ENCODE measurements around the gene AFMID.

Gene AFMID

GRCh38 chr17:78230252-78230962, 43.2 kb downstream of the AFMID start:
- in situ Hi-C loops (cut with HindIII; ENCODE audit: low sequenced_read_pairs), result no loop called here
- TF ChIP-seq, protein P1, sequence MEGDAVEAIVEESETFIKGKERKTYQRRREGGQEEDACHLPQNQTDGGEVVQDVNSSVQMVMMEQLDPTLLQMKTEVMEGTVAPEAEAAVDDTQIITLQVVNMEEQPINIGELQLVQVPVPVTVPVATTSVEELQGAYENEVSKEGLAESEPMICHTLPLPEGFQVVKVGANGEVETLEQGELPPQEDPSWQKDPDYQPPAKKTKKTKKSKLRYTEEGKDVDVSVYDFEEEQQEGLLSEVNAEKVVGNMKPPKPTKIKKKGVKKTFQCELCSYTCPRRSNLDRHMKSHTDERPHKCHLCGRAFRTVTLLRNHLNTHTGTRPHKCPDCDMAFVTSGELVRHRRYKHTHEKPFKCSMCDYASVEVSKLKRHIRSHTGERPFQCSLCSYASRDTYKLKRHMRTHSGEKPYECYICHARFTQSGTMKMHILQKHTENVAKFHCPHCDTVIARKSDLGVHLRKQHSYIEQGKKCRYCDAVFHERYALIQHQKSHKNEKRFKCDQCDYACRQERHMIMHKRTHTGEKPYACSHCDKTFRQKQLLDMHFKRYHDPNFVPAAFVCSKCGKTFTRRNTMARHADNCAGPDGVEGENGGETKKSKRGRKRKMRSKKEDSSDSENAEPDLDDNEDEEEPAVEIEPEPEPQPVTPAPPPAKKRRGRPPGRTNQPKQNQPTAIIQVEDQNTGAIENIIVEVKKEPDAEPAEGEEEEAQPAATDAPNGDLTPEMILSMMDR (IDR thresholded peaks at IDR 0.05; ENCODE audit: low read depth, low read length), result no peak
- DNase-seq (ENCODE audit: low read depth, low spot score), result no peak
- H3K4me3 ChIP-seq (ENCODE audit: low read depth, low read length), result no peak overlapping the region

DNA sequence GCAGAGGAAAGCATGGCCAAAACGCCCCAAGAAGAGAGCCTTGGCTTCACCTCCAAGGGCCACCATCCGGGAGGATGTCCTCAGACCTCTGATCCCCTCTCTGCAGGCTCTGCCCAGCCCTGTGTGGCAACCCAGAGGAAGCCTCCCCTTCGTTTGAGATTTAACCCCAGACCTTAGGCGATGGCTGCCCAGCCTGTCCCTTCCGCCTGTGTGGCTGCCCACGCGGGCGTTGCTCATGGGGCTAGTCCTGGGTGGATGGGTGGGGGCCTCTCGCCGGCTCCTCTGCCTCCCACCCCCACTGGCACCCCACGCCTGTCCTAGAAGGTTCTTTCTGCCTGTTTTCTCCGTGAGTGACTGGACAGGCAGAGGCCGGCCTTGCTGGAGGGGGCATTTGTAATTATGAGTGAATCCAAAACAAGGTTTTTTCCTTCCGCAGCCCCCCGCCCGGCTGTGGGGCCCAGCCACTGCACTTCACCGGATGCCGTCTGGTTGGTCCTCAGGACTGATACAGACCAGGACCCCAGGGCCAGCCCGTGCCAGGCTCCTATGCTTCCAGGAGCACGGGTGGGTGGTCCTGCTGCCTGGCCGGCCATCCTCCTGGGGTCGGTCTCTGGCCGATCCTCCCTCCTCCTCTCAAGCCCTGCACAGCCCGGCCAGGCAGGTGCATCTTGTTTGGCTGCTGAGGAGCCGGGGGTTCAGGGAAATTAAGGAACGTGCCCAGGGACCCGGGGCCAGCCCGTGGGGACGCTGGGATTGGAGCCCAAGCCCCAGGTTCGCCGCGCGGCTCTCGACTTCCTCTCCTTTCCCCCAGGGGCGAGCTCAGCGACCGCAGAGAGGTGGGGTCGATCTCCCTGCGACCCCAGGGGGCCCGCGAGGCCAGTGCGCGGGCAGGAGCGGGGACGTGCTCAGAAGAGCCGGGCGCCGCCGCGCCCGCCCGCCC, 44.1 kb downstream of the AFMID start, which contains the start of gene TMEM235:
TSS of gene TMEM235 (plus strand) at position 636 of the 940 bp plus-strand sequence. CDS start 393 bp downstream, outside the sequence.
- H3K4me3 ChIP-seq (ENCODE audit: low read depth, low read length), result no peak within 1 kb of the TSS
- in situ Hi-C loops (cut with HindIII; ENCODE audit: low sequenced_read_pairs), result no loop called here
- no peak for DNase-seq (ENCODE audit: low read depth, low spot score)
- TF ChIP-seq, protein P1 (IDR thresholded peaks at IDR 0.05; ENCODE audit: low read depth, low read length), result no peak

GRCh38 chr17:78231991-78232858, 45.1 kb downstream of the AFMID start:
- in situ Hi-C loops (cut with HindIII; ENCODE audit: low sequenced_read_pairs), result no loop called here
- DNase-seq (ENCODE audit: low read depth, low spot score), result no peak
- TF ChIP-seq, protein P1 (IDR thresholded peaks at IDR 0.05; ENCODE audit: low read depth, low read length), result no peak
- no peak overlapping the region for H3K4me3 ChIP-seq (ENCODE audit: low read depth, low read length)

GRCh38 chr17:78232859-78233173, 45.7 kb downstream of the AFMID start:
- no peak overlapping the region for H3K4me3 ChIP-seq (ENCODE audit: low read depth, low read length)
- TF ChIP-seq, protein P1 (IDR thresholded peaks at IDR 0.05; ENCODE audit: low read depth, low read length), result no peak
- no peak for DNase-seq (ENCODE audit: low read depth, low spot score)
- in situ Hi-C loops (cut with HindIII; ENCODE audit: low sequenced_read_pairs), result no loop called here

DNA sequence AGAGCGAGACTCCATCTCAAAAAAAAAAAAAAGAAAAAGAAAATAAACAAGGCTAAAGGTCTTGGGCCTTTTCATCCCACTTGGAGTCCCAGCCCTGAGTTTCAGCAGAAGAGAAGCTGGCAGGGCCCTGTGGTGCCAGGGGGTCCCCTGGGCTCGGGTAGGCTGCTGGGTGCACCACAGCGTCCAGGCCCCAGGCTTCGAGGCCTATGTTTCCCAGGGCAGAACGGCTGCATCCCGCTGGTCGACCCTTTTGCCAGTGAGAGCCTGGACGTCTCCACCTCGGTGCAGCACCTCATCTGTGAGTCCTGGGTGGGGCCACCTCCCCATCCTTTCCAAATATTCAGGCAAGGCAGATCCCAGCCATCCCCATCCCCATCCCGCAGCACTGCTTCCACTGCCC, 46.5 kb downstream of the AFMID start:
- in situ Hi-C loops (cut with HindIII; ENCODE audit: low sequenced_read_pairs), result no loop called here

More for the DNA sequence above, 46.5 kb downstream of the AFMID start:
- no peak overlapping the region for H3K4me3 ChIP-seq (ENCODE audit: low read depth, low read length)
- TF ChIP-seq, protein P1 (IDR thresholded peaks at IDR 0.05; ENCODE audit: low read depth, low read length), result no peak
- DNase-seq (ENCODE audit: low read depth, low spot score), result no peak
